Breast epithelium (tissue), 4 donors: ENCODE data around the gene DMD. TPM values are rescaled to one million over a fixed set of nuclear protein-coding genes. Genes with fewer than 3 reads are reported as not detected.
"Not testable (repeated sequence)": the region's sequence is repeated elsewhere in the genome, so short reads cannot be mapped to it uniquely, and the experiment has no call there.

Source experiments
- DNase-seq, 2 donors: peaks; one replicate each; pipeline ENCODE4 v3.0.0-alpha.2; 2019; ENCODE audit warnings: low spot score in 2 of 2
- H3K27ac ChIP-seq, 2 donors: fragments of 200-600 bp; sonication (generic) in 1 of 2; one replicate each; pipeline ENCODE4 v1.5.1; 2016 to 2019; ENCODE audit warnings: mild to moderate bottlenecking in 1 of 2
- H3K27me3 ChIP-seq, 2 donors: fragments of 200-600 bp; sonication (generic) in 1 of 2; one replicate each; pipeline versions ENCODE4 v1.5.1 to v1.6.0; 2017 to 2019; ENCODE audit warnings: control low read depth in 1 of 2, mild to moderate bottlenecking in 1 of 2
- H3K36me3 ChIP-seq: fragments of 200-600 bp; one replicate; pipeline ENCODE4 v1.5.1; 2019
- H3K4me1 ChIP-seq, 2 donors: fragments of 200-600 bp; sonication (generic); one replicate each; pipeline ENCODE4 v1.5.1; 2016 to 2019; ENCODE audit warnings: control low read depth in 1 of 2
- H3K4me3 ChIP-seq, 3 donors: fragments of 200-600 bp; sonication (generic); 1 replicate in 2 of 3; 2 replicates in 1 of 3; pipeline ENCODE4 v1.5.1; 2016 to 2019; ENCODE audit warnings: mild to moderate bottlenecking in 3 of 3, moderate library complexity in 2 of 3
- H3K9me3 ChIP-seq, 2 donors: fragments of 200-600 bp; sonication (generic) in 1 of 2; one replicate each; pipeline ENCODE4 v1.5.1; 2016 to 2019; ENCODE audit warnings: control low read depth in 1 of 2
- CTCF ChIP-seq, 3 donors: fragments of 450-650 bp; IDR thresholded peaks; one replicate each; pipeline ENCODE4 v1.5.1; 2016 to 2017; ENCODE audit warnings: antibody characterized with exemption in 3 of 3, mild to moderate bottlenecking in 3 of 3, moderate library complexity in 3 of 3
- POLR2A ChIP-seq: fragments of 450-650 bp; IDR thresholded peaks from one replicate; pipeline ENCODE4 v1.6.1; 2016; ENCODE audit warnings: antibody characterized with exemption, mild to moderate bottlenecking, moderate library complexity
- POLR2AphosphoS5 ChIP-seq, 3 donors: sonication (generic); formaldehyde crosslinking; IDR thresholded peaks; one replicate each; pipeline ENCODE4 v1.6.1; 2017; ENCODE audit warnings: antibody characterized with exemption in 3 of 3
- intact Hi-C: fragments of 100-400 bp; cut with DNase I; formaldehyde crosslinking; loops from one replicate; pipeline ENCODE4 v1.15.1; 2023; ENCODE audit warnings: low total_unique reads
- total RNA-seq, 3 donors: library from RNA; depleted of rRNA; stranded (reverse); fragments of >200 nt; gene quantifications; one replicate each; pipeline ENCODE4 v1.1.0, GENCODE V29; 2016

DMD gene
- total RNA-seq, 3 donors from 2014 or later, result 57.0 to 135 (median 65.2) TPM

DNA sequence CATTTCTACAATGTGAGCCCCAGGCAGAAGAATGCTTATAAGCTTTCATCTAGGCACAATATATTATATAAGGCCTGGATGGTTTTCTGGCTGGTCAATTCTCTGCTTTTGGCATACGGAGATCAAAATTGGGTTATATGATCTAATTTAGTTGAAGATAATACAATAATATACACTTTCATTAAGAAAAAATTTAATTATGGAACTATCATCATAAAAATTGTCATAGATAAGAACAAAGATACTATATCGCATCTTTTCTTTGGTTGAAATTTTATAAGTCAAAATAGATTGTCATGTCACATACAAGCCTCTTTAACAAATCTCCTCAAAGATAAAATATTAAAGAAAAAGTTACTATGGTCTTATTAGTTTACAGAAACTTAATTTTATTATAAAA, 17.1 kb downstream of the DMD start:
- no peak for TF ChIP-seq POLR2AphosphoS5 (IDR thresholded peaks at IDR 0.05)
- no peak for TF ChIP-seq CTCF (IDR thresholded peaks at IDR 0.05)
- TF ChIP-seq POLR2A, result no peak
- Histone ChIP-seq H3K36me3 (no peaks in the 10 kb centered on the region), H3K4me1 (no peaks in the 10 kb centered on the region), H3K9me3 (no peaks in the 10 kb centered on the region), H3K4me3 (no peak overlapping the region), H3K27me3 (peaks cover 0 to 9% of the 10 kb centered on the region in 2 donors), H3K27ac (no peak overlapping the region)
- DNase-seq, result no peak
- intact Hi-C loops, result no loop called here

- H3K4me1 ChIP-seq, result no peaks in the 10 kb centered on the region
- no peak overlapping the region for H3K27ac ChIP-seq
- no peak overlapping the region for H3K4me3 ChIP-seq
- no peaks in the 10 kb centered on the region for H3K9me3 ChIP-seq
- intact Hi-C loops, result no loop called here
- TF ChIP-seq POLR2A, result no peak
- no peak for TF ChIP-seq POLR2AphosphoS5 (IDR thresholded peaks at IDR 0.05)
- no peak for TF ChIP-seq CTCF (IDR thresholded peaks at IDR 0.05)
- DNase-seq, result no peak
- peaks cover 0 to 5% of the 10 kb centered on the region in 2 donors for H3K27me3 ChIP-seq
- H3K36me3 ChIP-seq, result no peaks in the 10 kb centered on the region
Observed at GRCh38 chrX:33190016-33190415, 21.3 kb downstream of the DMD start.

DNA sequence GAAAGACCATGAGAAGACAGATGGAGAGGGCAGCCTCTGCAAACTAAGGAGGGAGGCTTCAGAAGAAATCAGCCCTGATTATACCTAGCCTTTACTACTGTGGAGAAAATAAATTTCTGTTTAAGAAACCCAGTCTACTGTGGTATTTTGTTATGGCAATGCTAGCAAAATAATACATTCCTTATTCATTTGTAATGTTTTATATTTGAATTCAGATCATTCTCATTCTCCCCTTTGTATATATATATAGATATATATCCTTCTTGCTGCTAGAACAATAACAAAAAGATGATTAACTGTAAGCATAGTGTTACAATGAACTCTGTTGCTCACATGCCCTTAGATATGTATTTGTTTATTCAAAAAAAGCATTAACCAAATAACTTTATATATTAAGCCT, 22.5 kb downstream of the DMD start:
- TF ChIP-seq CTCF (IDR thresholded peaks at IDR 0.05), result no peak
- TF ChIP-seq POLR2A, result no peak
- no peak for TF ChIP-seq POLR2AphosphoS5 (IDR thresholded peaks at IDR 0.05)
- Histone ChIP-seq H3K36me3 (no peaks in the 10 kb centered on the region), H3K4me1 (no peaks in the 10 kb centered on the region), H3K9me3 (no peaks in the 10 kb centered on the region), H3K4me3 (no peak overlapping the region), H3K27me3 (peaks cover 0 to 5% of the 10 kb centered on the region in 2 donors), H3K27ac (no peak overlapping the region)
- no peak for DNase-seq
- intact Hi-C loops, result no loop called here

DNA sequence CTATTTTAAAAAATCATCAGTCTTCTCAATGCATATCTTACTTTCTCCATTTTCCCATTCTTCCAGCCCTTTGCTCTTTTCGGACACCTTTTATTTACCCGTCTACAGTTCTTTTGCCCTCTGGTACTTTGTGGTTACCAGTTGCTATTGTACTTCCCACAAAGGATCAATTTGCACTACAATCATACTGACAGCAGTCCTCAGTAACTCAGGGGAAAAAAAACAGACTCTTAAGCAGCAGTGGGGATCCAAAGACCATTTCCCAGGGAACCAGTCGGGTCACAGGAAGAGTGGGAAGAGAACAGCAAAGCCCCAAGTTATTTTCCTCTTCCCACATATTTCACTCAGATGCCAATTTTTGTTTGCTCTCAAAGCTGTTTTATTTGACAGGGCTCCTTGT, 23.1 kb downstream of the DMD start:
- Histone ChIP-seq H3K4me1 (no peaks in the 10 kb centered on the region), H3K27ac (no peak overlapping the region), H3K27me3 (peaks cover 0 to 5% of the 10 kb centered on the region in 2 donors), H3K9me3 (no peaks in the 10 kb centered on the region), H3K36me3 (no peaks in the 10 kb centered on the region), H3K4me3 (no peak overlapping the region)
- no peak for TF ChIP-seq CTCF (IDR thresholded peaks at IDR 0.05)
- no peak for TF ChIP-seq POLR2A
- TF ChIP-seq POLR2AphosphoS5 (IDR thresholded peaks at IDR 0.05), result no peak
- DNase-seq, result no peak
- intact Hi-C loops, result no loop called here

DNA sequence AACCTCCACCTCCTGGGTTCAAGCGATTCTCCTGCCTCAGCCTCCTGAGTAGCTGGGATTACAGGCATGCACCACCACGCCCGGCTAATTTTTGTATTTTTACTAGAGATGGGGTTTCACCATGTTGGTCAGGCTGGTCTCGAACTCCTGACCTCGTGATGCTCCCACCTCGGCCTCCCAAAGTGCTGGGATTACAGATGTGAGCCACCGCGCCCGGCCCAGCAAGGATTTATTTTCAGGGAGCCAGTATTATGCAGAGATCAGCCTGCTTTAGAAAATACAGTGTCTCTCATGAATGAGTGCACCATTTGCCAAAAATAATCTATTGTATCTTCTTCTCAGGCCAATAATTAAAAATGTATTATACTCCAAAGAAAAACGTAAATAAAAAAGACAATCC, 26.5 kb downstream of the DMD start:
- H3K4me3 ChIP-seq, H3K27me3 ChIP-seq, H3K36me3 ChIP-seq, intact Hi-C loops, DNase-seq, H3K27ac ChIP-seq, H3K9me3 ChIP-seq, H3K4me1 ChIP-seq: not testable (repeated sequence)

DNA sequence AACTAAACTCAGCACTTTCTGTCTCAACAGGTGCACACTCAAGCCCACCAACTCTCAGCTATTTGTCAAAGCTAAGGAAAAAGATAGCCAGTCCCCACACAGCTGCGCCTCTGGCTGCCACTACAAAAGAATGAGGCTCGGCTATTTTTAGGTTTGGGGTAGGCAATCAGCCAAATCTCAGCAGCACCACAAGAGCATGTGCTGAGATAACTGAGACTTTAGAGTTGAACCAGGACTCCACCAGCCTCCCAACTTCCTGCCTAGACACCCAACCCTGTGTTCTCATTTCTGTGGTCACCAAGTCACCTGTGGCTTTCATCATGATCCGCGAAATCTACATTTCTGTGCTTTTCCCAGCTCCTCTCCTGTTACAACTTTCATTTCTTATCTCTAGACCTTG, 28.0 kb downstream of the DMD start:
- no peaks in the 10 kb centered on the region for H3K36me3 ChIP-seq
- no peaks in the 10 kb centered on the region for H3K9me3 ChIP-seq
- no peak for DNase-seq
- no peaks in the 10 kb centered on the region for H3K4me1 ChIP-seq
- intact Hi-C loops, result no loop called here
- TF ChIP-seq POLR2A, result no peak
- no peak for TF ChIP-seq CTCF (IDR thresholded peaks at IDR 0.05)
- no peak for TF ChIP-seq POLR2AphosphoS5 (IDR thresholded peaks at IDR 0.05)
- no peak overlapping the region for H3K27ac ChIP-seq
- no peak overlapping the region for H3K4me3 ChIP-seq
- peaks cover 0 to 5% of the 10 kb centered on the region in 2 donors for H3K27me3 ChIP-seq
